Measurements from ENCODE around the gene GALNT12.

- no peak for TF ChIP-seq CTCF (IDR thresholded peaks at IDR 0.05)
- no peak for TF ChIP-seq POLR2A (IDR thresholded peaks at IDR 0.05)
- TF ChIP-seq EP300 (IDR thresholded peaks at IDR 0.05) = no peak
- TF ChIP-seq POLR2AphosphoS5 (IDR thresholded peaks at IDR 0.05) = no peak
Observed at GRCh38 chr9:98852460-98852734, 44.9 kb downstream of the GALNT12 start.

Measured in upper lobe of left lung (tissue), 4 donors.